Stimulated activated CD4-positive, alpha-beta T cell treated with anti-CD3 and anti-CD28 coated beads, TNF-alpha, amount 100 ng/mL, for 48 hours (primary cell): ENCODE results near the gene CD300E.
"Not testable (repeated sequence)": the region's sequence is repeated elsewhere in the genome, so short reads cannot be mapped to it uniquely, and the experiment has no call there.

ENCODE experiments used
- DNase-seq, 3 donors: peaks; one replicate each; pipeline ENCODE4 v3.0.0-alpha.2; 2020; ENCODE audit warnings: low read depth in 3 of 3

The CD300E gene

GRCh38 chr17:74623693-74624093, at the start of gene CD300E:
Gene CD300E, minus strand, starts transcription at chr17:74623738. Its CDS starts 117 bp downstream, at chr17:74623621.
- DNase-seq: no peak

GRCh38 chr17:74671031-74671771, 47.7 kb upstream of the CD300E start:
- peak; percentile 58 to 70 (median 60) for DNase-seq

- no peak for DNase-seq
Observed at GRCh38 chr17:74670329-74670728, 46.8 kb upstream of the CD300E start.

- DNase-seq: no peak
Observed at GRCh38 chr17:74663561-74663960, 40.0 kb upstream of the CD300E start.

GRCh38 chr17:74659889-74660288, 36.4 kb upstream of the CD300E start:
- DNase-seq: no peak

- DNase-seq: no peak
Observed at GRCh38 chr17:74658620-74659019, 35.1 kb upstream of the CD300E start.

GRCh38 chr17:74654742-74655141, 31.2 kb upstream of the CD300E start:
- DNase-seq: no peak

GRCh38 chr17:74652020-74652419, 28.5 kb upstream of the CD300E start:
- DNase-seq: no peak

GRCh38 chr17:74649909-74650308, 26.4 kb upstream of the CD300E start:
- no peak for DNase-seq

- DNase-seq: no peak
Observed at GRCh38 chr17:74647871-74648672, 24.5 kb upstream of the CD300E start.

- no peak for DNase-seq
Observed at GRCh38 chr17:74646231-74646630, 22.7 kb upstream of the CD300E start.

GRCh38 chr17:74645010-74645409, 21.5 kb upstream of the CD300E start:
- no peak for DNase-seq

- DNase-seq: no peak
Observed at GRCh38 chr17:74644419-74644818, 20.9 kb upstream of the CD300E start.

GRCh38 chr17:74643826-74644225, 20.3 kb upstream of the CD300E start:
- DNase-seq: no peak

- DNase-seq: no peak
Observed at GRCh38 chr17:74642995-74643394, 19.5 kb upstream of the CD300E start.

GRCh38 chr17:74642556-74642955, 19.0 kb upstream of the CD300E start:
- no peak for DNase-seq

GRCh38 chr17:74641958-74642298, 18.4 kb upstream of the CD300E start:
- DNase-seq: no peak

GRCh38 chr17:74641224-74641957, 17.9 kb upstream of the CD300E start:
- DNase-seq: no peak

- DNase-seq: no peak
Observed at GRCh38 chr17:74639704-74640151, 16.2 kb upstream of the CD300E start.

- no peak for DNase-seq
Observed at GRCh38 chr17:74637926-74638325, 14.4 kb upstream of the CD300E start.

GRCh38 chr17:74637265-74637664, 13.7 kb upstream of the CD300E start:
- DNase-seq: no peak

- DNase-seq: not testable (repeated sequence)
Observed at GRCh38 chr17:74636541-74637085, 13.1 kb upstream of the CD300E start.
